Activated naive CD8-positive, alpha-beta T cell (primary cell): Measurements from ENCODE around the gene TASP1.

Experiments
- H3K27ac Mint-ChIP-seq: one replicate; pipeline ENCODE4 v1.8.0; 2021; ENCODE audit warnings: mixed read lengths
- H3K27me3 Mint-ChIP-seq: one replicate; pipeline ENCODE4 v1.8.0; 2021; ENCODE audit warnings: mixed read lengths
- H3K36me3 Mint-ChIP-seq: one replicate; pipeline ENCODE4 v1.8.0; 2021; ENCODE audit warnings: mixed read lengths
- H3K4me1 Mint-ChIP-seq: one replicate; pipeline ENCODE4 v1.8.0; 2021; ENCODE audit warnings: low read depth, mixed read lengths
- H3K4me3 Mint-ChIP-seq: one replicate; pipeline ENCODE4 v1.8.0; 2021; ENCODE audit warnings: mild to moderate bottlenecking, mixed read lengths
- H3K9me3 Mint-ChIP-seq: one replicate; pipeline ENCODE4 v1.8.0; 2021; ENCODE audit warnings: low read depth, mixed read lengths

The TASP1 gene, protein sequence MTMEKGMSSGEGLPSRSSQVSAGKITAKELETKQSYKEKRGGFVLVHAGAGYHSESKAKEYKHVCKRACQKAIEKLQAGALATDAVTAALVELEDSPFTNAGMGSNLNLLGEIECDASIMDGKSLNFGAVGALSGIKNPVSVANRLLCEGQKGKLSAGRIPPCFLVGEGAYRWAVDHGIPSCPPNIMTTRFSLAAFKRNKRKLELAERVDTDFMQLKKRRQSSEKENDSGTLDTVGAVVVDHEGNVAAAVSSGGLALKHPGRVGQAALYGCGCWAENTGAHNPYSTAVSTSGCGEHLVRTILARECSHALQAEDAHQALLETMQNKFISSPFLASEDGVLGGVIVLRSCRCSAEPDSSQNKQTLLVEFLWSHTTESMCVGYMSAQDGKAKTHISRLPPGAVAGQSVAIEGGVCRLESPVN

DNA sequence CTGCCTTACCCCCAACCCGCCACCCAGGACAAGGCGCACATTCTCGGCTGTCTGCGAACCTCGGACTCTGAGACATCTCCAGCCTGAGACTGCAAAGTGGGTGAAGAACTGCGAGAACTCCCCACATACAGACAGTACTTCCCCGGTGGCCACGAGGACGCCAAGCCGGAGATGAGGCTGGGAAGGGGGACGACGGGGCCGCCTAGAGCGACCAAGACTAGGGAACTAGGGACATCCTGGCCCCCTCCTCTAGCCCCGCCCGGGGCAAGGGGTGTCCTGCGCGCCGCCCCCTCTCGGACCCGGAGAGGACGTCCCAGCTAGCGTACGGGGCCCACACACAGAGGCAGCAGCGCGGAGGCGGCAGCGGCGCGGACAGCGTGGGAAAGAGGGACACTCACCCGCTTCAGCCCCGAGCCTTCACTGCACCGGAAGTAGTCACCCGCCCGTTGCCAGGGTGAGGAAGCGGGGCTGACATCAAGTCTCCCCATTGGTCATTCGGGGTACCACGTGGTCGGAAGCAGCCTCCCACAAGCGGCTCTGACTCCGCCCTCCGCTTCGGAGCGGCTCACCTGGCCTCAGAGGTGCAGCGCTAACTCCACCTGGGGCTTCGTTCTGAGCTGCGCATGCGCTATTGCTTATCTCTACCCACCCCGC lies at the start of gene TASP1:
Gene TASP1, minus strand, starts transcription at position 437 of the 654 bp plus-strand sequence. CDS start 8,854 bp downstream, outside the sequence.
- Mint-ChIP-seq H3K27ac (peak within 1 kb of the TSS; percentile 13), H3K36me3 (no peaks in the 10 kb centered on the region), H3K27me3 (no peaks in the 10 kb centered on the region), H3K4me3 (peak within 1 kb of the TSS; percentile 95), H3K9me3 (no peaks in the 10 kb centered on the region), H3K4me1 (peaks cover 26% of the 10 kb centered on the region)

DNA sequence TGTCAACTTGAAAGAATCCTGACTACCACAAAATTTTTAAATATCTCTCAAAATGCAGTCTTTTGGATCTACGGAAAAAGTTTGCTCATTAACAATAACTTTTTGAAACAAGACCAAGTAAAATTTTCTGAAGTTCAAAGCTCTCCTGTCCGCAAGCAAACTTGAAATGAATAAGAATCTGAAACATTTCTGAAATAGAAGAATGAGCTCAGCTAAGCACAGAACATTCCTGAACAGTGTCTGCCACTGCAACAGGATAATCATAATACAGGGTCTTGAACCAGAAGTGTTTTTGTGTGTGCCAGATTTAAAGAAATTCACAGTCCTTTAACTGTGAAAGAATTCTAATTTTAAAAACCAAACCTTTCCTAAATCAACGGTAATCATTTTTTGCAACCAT lies 49.1 kb upstream of the TASP1 start:
- Mint-ChIP-seq H3K9me3 (no peaks in the 10 kb centered on the region), H3K27me3 (peaks cover 9% of the 10 kb centered on the region), H3K27ac (no peak overlapping the region), H3K36me3 (no peaks in the 10 kb centered on the region), H3K4me3 (no peak overlapping the region), H3K4me1 (no peaks in the 10 kb centered on the region)

DNA sequence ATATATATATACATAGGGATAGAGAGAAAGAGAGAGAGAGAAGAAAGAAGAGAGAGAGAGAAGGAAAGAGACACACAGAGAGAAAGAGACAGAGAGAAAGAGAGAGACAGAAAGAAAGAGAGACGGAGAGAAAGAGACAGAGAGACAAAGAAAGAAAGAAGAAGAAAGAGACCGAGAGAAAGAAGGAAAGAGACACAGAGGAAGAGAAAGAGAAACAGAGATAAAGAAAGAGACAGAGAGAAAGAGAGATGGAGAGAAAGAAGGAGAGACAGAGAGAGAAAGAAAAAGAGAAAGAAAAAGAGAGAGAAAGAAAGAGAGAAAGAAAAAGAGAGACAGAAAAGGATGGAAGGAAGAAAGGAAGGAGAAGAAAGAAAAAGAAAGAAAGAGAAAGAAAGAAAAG lies 46.9 kb upstream of the TASP1 start:
- Mint-ChIP-seq H3K27me3 (peaks cover 6% of the 10 kb centered on the region), H3K27ac (no peak overlapping the region), H3K36me3 (no peaks in the 10 kb centered on the region), H3K4me1 (no peaks in the 10 kb centered on the region), H3K4me3 (no peak overlapping the region), H3K9me3 (no peaks in the 10 kb centered on the region)

DNA sequence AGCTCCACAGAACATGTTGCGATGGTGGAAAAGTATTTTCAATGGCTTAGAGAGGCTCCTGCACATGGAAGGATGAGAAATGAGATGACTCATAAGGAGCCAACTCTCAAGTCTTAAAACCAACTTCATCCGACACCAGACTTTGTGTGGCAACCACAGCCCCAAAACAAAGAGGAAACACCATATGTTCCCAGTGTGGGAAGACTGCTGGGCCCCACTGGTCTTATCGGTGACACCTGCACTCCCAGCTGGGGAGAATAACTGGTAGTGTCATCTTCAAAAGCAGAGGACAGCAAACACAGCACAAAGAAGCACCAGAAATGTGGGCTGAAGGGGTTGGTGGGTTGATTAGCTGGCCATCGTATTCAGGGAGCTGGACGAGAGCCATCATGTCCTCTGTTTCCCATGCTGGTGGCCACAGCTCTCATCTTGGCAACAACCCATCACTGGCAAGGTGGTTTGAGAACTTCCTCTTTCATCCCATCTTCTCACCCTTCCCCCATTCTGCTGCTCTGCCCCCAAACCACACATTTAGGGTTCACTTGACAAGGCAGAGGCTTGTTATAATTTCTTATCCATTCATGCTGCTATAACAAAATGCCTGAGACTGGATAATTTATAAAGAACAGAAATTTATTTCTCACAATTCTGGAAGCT lies 46.0 kb upstream of the TASP1 start:
- no peaks in the 10 kb centered on the region for H3K9me3 Mint-ChIP-seq
- peaks cover 6% of the 10 kb centered on the region for H3K27me3 Mint-ChIP-seq
- H3K4me1 Mint-ChIP-seq, result no peaks in the 10 kb centered on the region
- H3K4me3 Mint-ChIP-seq, result no peak overlapping the region
- H3K36me3 Mint-ChIP-seq, result no peaks in the 10 kb centered on the region
- no peak overlapping the region for H3K27ac Mint-ChIP-seq

DNA sequence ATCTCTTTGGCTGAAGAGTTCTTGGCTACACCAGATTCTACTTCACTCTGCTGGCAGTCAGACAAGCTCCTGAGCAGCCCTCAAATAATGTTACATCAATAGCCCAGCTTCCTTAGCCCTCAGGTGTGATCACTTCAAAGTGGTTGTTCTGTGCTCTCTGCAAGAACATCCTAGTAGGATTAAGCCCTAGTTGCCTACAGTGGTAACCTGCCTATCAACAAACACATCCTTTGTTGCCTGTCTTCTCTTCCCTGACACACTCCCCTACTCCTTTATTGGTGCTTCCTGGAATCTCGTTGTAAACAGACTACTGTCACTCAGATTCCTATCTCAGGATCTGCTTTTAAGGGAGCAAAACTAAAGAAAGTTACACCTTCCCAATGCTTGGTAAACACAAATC lies 45.1 kb upstream of the TASP1 start:
- Mint-ChIP-seq H3K4me1 (no peaks in the 10 kb centered on the region), H3K9me3 (no peaks in the 10 kb centered on the region), H3K4me3 (no peak overlapping the region), H3K36me3 (no peaks in the 10 kb centered on the region), H3K27ac (no peak overlapping the region), H3K27me3 (peaks cover 6% of the 10 kb centered on the region)

DNA sequence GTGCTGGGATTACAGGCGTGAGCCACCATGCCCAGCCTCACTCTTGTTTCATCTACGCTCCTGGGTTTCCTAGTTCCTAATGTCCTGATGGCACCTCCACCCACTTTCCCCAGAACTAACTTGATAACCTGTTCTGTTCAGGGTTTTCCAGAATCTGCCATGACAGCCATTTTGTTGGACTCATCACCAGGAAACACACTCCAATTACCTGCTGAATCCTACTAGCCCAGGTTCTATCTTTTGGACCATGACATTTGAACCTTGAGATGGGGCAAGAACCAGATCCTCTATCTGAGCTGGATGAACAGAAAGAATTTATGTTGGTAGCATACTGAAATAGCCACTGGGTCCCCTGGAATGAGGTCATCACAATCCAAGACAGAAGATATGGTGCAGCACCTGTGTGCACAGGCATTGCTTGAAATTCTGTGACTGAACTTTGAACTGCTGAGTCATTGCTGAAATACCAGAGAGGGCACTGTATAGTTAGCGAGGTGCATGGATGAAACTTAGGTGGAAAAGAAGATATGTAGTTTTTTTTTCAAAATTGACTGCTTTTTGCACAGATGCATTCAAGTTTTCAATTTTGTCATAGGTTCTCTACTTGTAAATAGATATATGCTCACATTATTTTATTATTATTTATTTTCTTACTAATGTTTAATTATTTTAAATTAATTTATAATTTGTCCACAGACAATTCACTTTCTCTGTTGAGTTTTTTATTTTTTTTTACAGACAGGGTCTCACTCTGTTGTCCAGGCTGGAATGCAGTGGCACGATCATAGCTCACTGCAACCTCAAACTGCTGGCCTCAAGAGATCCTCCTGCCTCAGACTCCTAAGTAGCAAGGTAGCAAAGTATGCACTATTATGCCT lies 42.8 kb upstream of the TASP1 start:
- no peak overlapping the region for H3K27ac Mint-ChIP-seq
- H3K36me3 Mint-ChIP-seq, result no peaks in the 10 kb centered on the region
- no peaks in the 10 kb centered on the region for H3K4me1 Mint-ChIP-seq
- H3K27me3 Mint-ChIP-seq, result peaks cover 5% of the 10 kb centered on the region
- H3K4me3 Mint-ChIP-seq, result no peak overlapping the region
- no peaks in the 10 kb centered on the region for H3K9me3 Mint-ChIP-seq

DNA sequence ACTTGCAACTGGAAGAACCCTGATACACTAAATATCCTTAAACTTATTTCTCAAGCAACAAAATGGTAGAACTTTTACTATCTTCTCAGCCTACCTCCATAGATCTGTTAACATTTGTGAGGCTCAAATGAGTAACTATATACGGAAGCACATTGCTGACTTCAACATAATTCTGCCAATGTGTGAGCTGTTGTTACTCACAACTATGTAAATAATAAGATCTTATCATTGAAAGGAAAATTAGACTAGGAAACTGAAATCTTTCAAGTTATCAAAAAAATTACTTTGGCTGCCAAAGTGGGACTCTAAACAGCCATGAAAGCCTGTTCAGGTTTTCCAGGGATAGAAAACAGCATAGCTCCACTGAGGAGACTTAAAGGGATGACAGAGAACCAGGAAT lies 40.2 kb upstream of the TASP1 start:
- Mint-ChIP-seq H3K9me3 (no peaks in the 10 kb centered on the region), H3K27ac (no peak overlapping the region)

DNA sequence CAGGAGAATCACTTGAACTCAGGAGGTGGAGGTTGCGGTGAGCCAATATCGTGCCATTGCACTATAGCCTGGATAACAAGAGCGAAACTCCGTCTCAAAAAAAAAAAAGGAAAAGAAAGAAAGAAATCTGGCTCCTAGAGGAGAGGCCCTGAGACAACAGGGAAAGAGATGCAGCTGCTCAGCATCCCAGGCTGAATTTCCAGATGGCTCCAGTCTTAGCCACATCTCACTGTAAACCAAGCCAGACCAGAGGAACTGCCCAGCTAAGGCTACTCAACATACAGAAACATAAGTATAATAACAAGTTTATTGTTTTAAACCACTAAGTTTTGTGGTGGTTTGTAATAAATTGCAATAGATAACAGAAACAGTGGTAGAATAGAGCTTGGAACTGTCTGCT lies 38.5 kb upstream of the TASP1 start:
- no peaks in the 10 kb centered on the region for H3K4me1 Mint-ChIP-seq
- no peak overlapping the region for H3K4me3 Mint-ChIP-seq

More for the DNA sequence above, 40.2 kb upstream of the TASP1 start:
- H3K36me3 Mint-ChIP-seq, result no peaks in the 10 kb centered on the region
- H3K4me1 Mint-ChIP-seq, result no peaks in the 10 kb centered on the region
- H3K4me3 Mint-ChIP-seq, result no peak overlapping the region
- peaks cover 6% of the 10 kb centered on the region for H3K27me3 Mint-ChIP-seq

DNA sequence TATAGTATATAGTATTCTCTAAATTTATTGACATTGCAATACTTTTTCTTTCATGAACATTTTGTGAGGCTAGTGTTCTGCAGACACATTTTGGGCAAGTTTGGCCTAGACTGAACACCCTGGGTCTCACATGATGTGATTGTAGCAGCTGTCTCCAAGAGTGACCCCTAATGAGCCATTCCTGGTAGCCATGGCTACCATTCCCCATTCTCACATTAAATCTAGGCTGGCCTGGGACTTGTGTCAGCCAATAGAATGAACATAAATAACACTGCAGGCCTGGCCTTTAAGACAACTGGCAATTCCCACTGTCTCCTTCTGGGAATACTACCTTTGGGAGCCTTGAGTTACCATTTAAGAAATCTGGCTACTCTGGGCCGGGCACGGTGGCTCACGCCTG lies 38.0 kb upstream of the TASP1 start:
- Mint-ChIP-seq H3K27ac (no peak overlapping the region), H3K27me3 (peaks cover 5% of the 10 kb centered on the region), H3K9me3 (no peaks in the 10 kb centered on the region), H3K4me1 (no peaks in the 10 kb centered on the region), H3K4me3 (no peak overlapping the region), H3K36me3 (no peaks in the 10 kb centered on the region)

More for the DNA sequence above, 38.5 kb upstream of the TASP1 start:
- no peaks in the 10 kb centered on the region for H3K9me3 Mint-ChIP-seq
- no peak overlapping the region for H3K27ac Mint-ChIP-seq
- no peaks in the 10 kb centered on the region for H3K36me3 Mint-ChIP-seq
- peaks cover 5% of the 10 kb centered on the region for H3K27me3 Mint-ChIP-seq

DNA sequence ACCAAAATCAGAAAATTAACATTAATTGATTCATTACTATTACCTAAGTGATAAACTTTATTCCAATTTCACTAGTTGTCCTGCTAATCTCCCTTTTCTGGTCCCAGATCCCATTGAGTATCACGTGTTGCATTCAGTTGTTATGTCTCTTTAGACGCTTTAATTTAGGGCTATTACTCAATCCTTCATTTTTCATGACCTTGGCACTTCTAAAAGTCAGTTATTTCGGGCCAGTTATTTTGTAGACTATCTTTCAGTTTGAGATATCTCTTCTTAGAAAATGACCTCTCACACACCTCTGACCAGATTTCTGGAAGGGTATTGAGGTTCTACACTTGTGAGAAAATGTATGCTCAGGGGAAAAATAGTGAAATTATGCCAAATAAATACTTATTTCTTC lies 34.0 kb upstream of the TASP1 start:
- no peaks in the 10 kb centered on the region for H3K4me1 Mint-ChIP-seq
- H3K4me3 Mint-ChIP-seq, result no peak overlapping the region
- H3K27ac Mint-ChIP-seq, result no peak overlapping the region
- no peaks in the 10 kb centered on the region for H3K9me3 Mint-ChIP-seq
- H3K36me3 Mint-ChIP-seq, result no peaks in the 10 kb centered on the region
- peaks cover 5% of the 10 kb centered on the region for H3K27me3 Mint-ChIP-seq

DNA sequence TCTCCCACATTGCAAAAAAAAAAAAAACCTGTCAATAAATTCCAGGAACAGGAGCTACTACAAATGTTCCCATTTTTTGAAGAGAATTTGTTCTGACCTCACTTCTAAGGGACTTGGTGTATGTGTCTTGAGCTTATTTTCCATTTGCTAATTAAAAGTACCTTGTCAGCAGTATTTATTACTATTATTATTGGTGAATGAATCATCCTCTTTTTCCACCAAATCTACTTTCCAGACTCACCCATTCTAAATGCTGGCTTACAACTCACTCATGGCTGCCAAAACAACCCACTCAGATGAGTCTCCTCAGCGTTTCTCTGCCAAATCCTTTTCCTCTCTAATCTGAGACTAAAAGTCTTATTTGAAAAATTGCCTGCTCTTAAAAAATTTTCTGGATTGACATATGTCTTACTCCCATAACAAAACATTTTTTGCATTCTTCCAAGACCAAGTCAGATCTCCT lies 33.2 kb upstream of the TASP1 start:
- H3K27me3 Mint-ChIP-seq, result peaks cover 5% of the 10 kb centered on the region
- no peak overlapping the region for H3K4me3 Mint-ChIP-seq
- H3K36me3 Mint-ChIP-seq, result no peaks in the 10 kb centered on the region
- no peaks in the 10 kb centered on the region for H3K9me3 Mint-ChIP-seq
- H3K27ac Mint-ChIP-seq, result no peak overlapping the region
- no peaks in the 10 kb centered on the region for H3K4me1 Mint-ChIP-seq

DNA sequence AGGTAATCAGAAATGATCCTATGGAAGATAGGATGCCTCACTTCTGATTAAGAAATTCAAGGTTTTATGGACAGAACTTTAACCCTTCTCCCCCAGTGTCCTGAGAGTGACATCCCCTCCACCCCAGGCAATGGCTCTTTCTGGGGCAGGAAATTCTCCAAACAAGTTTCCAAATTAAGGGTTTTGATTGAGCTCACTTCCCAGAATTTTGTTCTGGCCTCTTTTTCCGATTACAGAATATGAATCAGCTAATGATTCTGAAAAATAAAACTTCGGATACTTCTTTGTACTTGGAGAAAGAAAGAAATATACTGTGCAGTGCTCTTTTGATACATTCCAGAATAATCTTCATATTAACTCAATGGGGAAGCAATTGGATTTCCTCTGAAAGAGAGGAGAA lies 32.8 kb upstream of the TASP1 start:
- no peaks in the 10 kb centered on the region for H3K36me3 Mint-ChIP-seq
- no peak overlapping the region for H3K27ac Mint-ChIP-seq
- H3K9me3 Mint-ChIP-seq, result no peaks in the 10 kb centered on the region
- H3K4me1 Mint-ChIP-seq, result no peaks in the 10 kb centered on the region
- no peak overlapping the region for H3K4me3 Mint-ChIP-seq
- peaks cover 5% of the 10 kb centered on the region for H3K27me3 Mint-ChIP-seq

DNA sequence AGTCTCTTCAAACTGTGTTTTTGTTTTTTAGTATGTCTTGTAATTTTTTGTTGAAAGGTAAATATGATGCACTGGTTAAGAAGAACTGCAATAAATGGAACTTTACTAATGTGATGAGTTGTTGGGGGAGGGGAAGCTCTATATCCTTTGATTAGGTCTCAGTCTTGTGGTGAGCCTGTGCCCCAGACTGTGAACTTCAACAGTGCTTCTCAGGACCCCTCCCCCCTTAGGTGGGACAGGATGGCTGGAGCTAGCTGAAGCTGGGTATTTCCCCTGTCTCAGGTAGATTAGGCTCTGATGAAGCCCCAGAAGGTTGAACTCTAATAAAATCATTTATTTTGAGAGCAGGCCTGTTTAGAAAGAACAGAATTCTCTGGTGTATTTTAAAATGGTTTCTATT lies 31.4 kb upstream of the TASP1 start:
- Mint-ChIP-seq H3K27me3 (peaks cover 5% of the 10 kb centered on the region), H3K27ac (no peak overlapping the region), H3K4me1 (no peaks in the 10 kb centered on the region), H3K4me3 (no peak overlapping the region), H3K9me3 (no peaks in the 10 kb centered on the region), H3K36me3 (no peaks in the 10 kb centered on the region)

DNA sequence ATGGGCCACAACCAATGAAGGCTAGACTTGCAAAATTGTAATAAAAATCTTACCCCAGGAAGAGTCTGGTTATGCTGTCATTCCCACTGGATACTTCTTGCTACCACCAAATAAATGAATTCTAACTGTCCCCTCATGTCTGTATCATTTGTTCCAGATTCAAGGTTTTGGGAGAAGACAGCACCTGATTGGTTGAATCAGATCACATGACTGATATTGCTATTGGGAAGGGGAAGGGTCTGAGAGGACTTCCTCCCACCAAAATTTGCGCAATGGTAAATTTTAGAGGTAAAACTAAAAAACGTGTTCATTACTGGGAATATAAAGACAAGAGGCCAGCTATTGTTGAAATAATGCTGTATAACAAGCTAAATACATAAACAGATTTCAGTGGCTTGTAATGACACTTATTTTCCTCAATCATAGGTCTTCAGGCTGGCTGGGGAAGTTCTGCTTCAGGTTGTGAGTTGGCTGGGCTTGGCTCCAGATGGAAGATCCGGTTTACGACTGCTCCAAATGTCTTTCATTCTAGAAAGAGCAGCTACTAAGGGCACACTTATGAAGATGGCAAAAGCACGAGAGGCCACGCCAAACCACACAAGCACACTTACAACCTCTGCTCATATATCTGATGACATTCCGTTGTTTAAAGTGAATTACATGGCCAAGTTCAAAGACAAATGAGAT lies 27.1 kb upstream of the TASP1 start:
- H3K4me3 Mint-ChIP-seq, result no peak overlapping the region
- no peak overlapping the region for H3K27ac Mint-ChIP-seq
- peaks cover 7% of the 10 kb centered on the region for H3K27me3 Mint-ChIP-seq
- no peaks in the 10 kb centered on the region for H3K4me1 Mint-ChIP-seq
- no peaks in the 10 kb centered on the region for H3K9me3 Mint-ChIP-seq
- H3K36me3 Mint-ChIP-seq, result no peaks in the 10 kb centered on the region
